Thymus (tissue), 11 donors: ENCODE measurements around the gene CST9. TPM values are rescaled to one million over a fixed set of nuclear protein-coding genes. Genes with fewer than 3 reads are reported as not detected.

Experiments
- DNase-seq, 9 donors: peaks; one replicate each; pipeline ENCODE4 v3.0.0-alpha.2; 2013; ENCODE audit warnings: low spot score in 9 of 9, low read depth in 6 of 9, missing footprints in 1 of 9
- H3K27ac ChIP-seq, 2 donors: one replicate each; pipeline ENCODE4 v1.5.1; 2013; ENCODE audit warnings: control low read depth in 1 of 2, low read depth in 1 of 2, low read length in 1 of 2, mild to moderate bottlenecking in 1 of 2, moderate library complexity in 1 of 2
- H3K27me3 ChIP-seq, 2 donors: one replicate each; pipeline ENCODE4 v1.5.1; 2013; ENCODE audit warnings: low read length in 1 of 2; ENCODE audit not compliant: control insufficient read depth in 2 of 2, insufficient read depth in 1 of 2
- H3K36me3 ChIP-seq, 2 donors: one replicate each; pipeline ENCODE4 v1.5.1; 2013; ENCODE audit warnings: low read length in 1 of 2, mild to moderate bottlenecking in 1 of 2, moderate library complexity in 1 of 2; ENCODE audit not compliant: control insufficient read depth in 2 of 2, insufficient read depth in 2 of 2
- H3K4me1 ChIP-seq, 2 donors: one replicate each; pipeline ENCODE4 v1.5.1; 2013; ENCODE audit warnings: low read length in 2 of 2; ENCODE audit not compliant: control insufficient read depth in 2 of 2, insufficient read depth in 2 of 2
- H3K4me3 ChIP-seq, 2 donors: one replicate each; pipeline ENCODE4 v1.5.1; 2013; ENCODE audit warnings: low read length in 2 of 2, control low read depth in 1 of 2, mild to moderate bottlenecking in 1 of 2
- H3K9me3 ChIP-seq, 2 donors: one replicate each; pipeline ENCODE4 v1.5.1; 2013; ENCODE audit warnings: low read length in 1 of 2, mild to moderate bottlenecking in 1 of 2; ENCODE audit not compliant: control insufficient read depth in 2 of 2, insufficient read depth in 1 of 2
- WGBS: extraction: QIAGEN DNeasy Blood & Tissue Kit; methylation state at CpG from one replicate; pipeline ENCODE4 v1.1.7; 2013; 5-methylcytosine and 5-hydroxymethylcytosine counted together
- polyA plus RNA-seq: library from polyadenylated mRNA; stranded (reverse); fragments of 200-250 nt; gene quantifications from one replicate; pipeline ENCODE4 v1.2.3, GENCODE V29; 2013
- total RNA-seq: library from RNA; stranded (reverse); fragments of 120-200 nt; gene quantifications from one replicate; pipeline ENCODE4 v1.2.4, GENCODE V29; 2013
- donor health status: healthy.

CST9 gene
- total and polyA plus RNA-seq, 2 donors: 0.02 to 0.05 TPM

GRCh38 chr20:23647346-23647745, 41.6 kb upstream of the CST9 start:
- no peaks in the 10 kb centered on the region for H3K36me3 ChIP-seq
- H3K27ac ChIP-seq: no peak overlapping the region
- DNase-seq: no peak
- WGBS: 97% methylated on average over 2 of the region's 2 CpGs
- no peaks in the 10 kb centered on the region for H3K9me3 ChIP-seq
- no peaks in the 10 kb centered on the region for H3K27me3 ChIP-seq
- H3K4me1 ChIP-seq: peaks cover 0 to 12% of the 10 kb centered on the region in 2 donors
- H3K4me3 ChIP-seq: no peak overlapping the region

DNA sequence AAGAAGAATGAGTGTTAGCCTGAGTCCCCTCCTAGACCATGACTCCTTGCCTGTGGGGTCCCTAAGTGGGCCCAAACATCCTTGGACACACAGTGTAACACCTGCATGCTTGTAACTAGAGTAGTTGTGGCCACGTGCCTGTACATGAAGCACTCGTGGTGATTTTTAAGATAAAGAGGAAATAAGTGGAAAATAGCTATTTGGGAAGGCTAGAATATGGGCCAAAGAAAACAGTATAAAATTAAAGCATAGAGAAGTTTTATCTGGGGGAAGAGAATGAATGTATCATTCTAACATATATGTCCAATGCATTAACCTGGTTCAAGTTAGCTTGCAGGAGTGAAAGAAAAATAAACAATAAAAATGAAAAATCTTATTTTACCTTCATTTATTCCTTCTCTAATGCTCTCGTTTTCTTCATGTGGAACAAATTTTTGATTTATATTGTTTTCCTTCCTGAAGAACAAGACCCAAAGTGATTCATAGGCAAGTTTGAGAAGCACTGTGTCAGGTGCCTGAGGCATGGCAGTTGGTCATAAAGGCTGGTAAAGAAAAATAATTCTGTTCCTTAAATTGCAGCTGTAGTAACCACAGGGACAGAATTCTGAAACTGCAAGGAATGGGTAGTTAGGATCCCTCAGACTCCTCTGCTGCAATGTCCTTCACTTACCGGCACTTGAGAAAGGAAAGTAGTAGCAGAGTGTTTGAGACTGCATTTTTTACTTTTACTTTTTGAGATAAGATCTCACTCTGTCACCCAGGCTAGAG, 40.6 kb upstream of the CST9 start:
- H3K9me3 ChIP-seq: no peaks in the 10 kb centered on the region
- WGBS: 53% methylated on average over 4 of the region's 4 CpGs

GRCh38 chr20:23645575-23645974, 39.9 kb upstream of the CST9 start:
- H3K4me1 ChIP-seq: peaks cover 10 to 29% of the 10 kb centered on the region in 2 donors
- H3K9me3 ChIP-seq: no peaks in the 10 kb centered on the region
- no peak for DNase-seq
- no peak overlapping the region for H3K27ac ChIP-seq
- no peaks in the 10 kb centered on the region for H3K36me3 ChIP-seq
- no peak overlapping the region for H3K4me3 ChIP-seq
- H3K27me3 ChIP-seq: no peaks in the 10 kb centered on the region
- 90% methylated on average over 1 of the region's 1 CpG for WGBS

More for the DNA sequence above, 40.6 kb upstream of the CST9 start:
- Histone ChIP-seq H3K4me1 (peaks cover 4 to 22% of the 10 kb centered on the region in 2 donors), H3K27ac (no peak overlapping the region), H3K27me3 (no peaks in the 10 kb centered on the region), H3K4me3 (no peak overlapping the region), H3K36me3 (no peaks in the 10 kb centered on the region)
- no peak for DNase-seq

DNA sequence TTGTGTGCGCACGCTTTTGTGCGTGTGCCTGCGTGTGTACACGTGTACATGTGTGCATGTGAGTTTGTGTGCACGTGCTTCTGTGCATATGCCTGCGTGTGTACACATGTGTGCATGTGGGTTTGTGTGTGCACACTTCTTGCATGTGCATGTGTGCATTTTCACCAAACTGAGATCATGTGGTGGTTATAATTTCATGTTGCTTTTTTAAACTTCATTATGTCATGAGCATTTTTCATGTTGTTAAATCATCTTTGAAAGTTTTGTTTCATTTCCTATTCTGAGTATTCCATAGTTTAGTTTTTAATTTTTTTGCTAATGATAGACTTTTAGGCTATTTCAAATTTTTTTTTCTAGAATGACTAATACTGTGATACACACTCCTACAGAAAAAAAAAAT, 38.4 kb upstream of the CST9 start:
- Histone ChIP-seq H3K9me3 (no peaks in the 10 kb centered on the region), H3K27me3 (no peaks in the 10 kb centered on the region), H3K27ac (no peak overlapping the region), H3K4me1 (peaks cover 16 to 41% of the 10 kb centered on the region in 2 donors), H3K36me3 (no peaks in the 10 kb centered on the region), H3K4me3 (no peak overlapping the region)
- no peak for DNase-seq
- WGBS: 99% methylated on average over 7 of the region's 7 CpGs

DNA sequence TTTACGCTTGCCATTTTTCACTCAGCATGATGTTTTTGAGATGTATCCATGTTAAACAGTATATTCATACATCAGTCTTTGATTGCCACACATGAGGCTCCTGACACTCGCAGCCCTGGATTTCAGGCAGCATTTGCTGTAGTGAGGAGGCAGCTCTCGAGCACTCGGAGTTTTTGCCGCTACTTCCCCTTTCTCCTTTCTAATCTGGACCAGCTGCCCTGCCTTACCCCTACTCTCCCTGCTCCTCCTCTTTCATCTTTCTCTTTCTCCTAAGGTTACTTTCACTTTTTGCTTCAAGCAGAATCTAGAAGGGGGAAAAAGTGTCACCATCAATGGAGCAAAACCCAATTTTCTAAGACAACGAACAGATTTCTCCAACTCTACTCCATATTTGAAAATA, 37.9 kb upstream of the CST9 start:
- 28% methylated on average over 6 of the region's 6 CpGs for WGBS
- no peak overlapping the region for H3K4me3 ChIP-seq
- H3K27ac ChIP-seq: no peak overlapping the region
- no peaks in the 10 kb centered on the region for H3K36me3 ChIP-seq
- no peak for DNase-seq
- no peaks in the 10 kb centered on the region for H3K9me3 ChIP-seq
- peaks cover 16 to 41% of the 10 kb centered on the region in 2 donors for H3K4me1 ChIP-seq
- no peaks in the 10 kb centered on the region for H3K27me3 ChIP-seq

DNA sequence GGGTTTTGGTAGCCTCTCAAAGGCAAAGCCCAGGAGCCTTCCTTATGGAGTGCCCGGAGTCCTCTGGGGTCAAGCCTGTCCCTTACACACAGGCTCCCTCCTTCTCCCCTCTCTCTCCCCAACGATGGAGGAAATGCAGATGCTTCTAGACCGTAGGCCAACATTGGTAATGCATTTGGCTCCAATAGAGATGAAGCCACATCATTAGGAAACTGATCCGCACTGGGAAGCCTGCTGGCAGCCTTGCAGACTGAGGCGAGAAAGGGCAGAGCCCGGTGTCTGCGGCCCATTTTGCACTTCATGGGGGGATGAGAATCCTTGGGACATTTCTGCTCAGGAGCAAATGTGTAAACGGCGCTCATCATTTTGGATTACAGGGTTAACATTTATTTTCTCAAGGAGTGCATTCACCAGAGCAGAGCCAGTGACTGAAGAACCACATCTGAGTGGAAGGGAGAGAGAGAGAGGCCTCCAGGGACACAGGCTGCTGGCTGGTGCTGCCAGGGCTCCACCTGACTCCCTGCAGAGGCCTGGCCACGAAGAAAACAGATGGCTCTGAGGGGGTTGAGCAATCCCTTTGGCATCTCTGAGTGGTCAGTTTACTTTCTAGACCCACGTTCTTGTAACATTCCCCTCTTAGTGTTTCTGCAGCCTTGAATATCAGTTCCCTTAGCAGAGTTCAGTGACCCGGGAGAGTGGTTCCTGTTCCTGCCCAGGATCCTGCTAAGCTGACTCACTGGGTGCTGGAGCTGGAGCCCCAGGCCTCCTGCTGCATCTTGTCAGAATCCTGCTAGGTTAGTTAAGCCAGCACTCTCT, 36.4 kb upstream of the CST9 start:
- Histone ChIP-seq H3K27me3 (peaks cover 2 to 3% of the 10 kb centered on the region in 2 donors), H3K27ac (peak overlapping the region in 1 of 2 donors; percentile 11), H3K4me1 (peaks cover 16 to 41% of the 10 kb centered on the region in 2 donors), H3K36me3 (no peaks in the 10 kb centered on the region), H3K9me3 (no peaks in the 10 kb centered on the region), H3K4me3 (no peak overlapping the region)
- 81% methylated on average over 12 of the region's 12 CpGs for WGBS
- no peak for DNase-seq

DNA sequence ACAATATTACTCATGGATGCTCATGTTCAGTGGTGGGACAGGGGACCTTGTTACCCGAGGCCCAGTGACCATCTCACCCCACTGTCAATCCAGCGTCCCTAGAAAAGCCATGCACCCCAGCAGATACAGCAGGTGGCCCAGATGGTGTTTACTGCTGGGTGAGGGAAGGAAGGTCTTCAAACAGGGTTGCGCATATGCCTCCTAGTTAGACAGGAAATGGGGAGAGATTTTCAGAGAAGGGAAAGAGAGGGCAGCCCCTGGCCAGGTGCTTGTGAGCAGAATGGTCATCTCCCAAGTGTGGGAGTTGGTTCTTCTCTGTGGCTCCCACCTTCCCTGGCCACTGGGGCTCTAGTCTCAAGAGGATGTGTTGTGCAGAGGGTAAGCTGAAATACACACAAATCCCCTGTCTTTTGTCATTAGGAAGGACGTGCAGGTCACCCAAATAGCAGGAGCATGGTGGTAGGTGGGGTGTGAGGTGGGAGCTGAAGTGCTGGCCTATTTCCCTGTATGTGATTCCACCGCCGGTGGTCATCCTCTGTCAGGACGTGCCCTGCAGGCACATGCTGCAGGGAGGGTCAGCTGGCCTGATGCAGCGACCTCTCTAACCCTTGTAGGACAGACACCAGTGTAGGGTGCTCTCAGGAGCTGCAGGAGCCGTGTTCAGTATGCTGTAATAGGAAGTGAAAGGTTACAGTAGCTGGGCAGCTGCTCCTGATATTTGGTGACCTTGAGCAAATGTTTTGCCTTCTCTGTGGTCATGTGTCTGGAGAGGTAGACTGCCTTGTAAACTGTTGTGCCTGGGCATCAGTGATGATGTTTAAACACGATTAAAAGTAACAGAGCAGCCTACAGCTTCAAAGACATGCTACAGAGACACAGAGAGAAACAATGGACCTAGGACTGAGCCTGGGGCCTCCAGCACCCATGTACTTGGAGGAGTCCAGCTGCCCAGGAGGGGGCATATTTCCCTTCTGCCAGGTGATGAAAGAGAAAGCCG, 35.3 kb upstream of the CST9 start:
- DNase-seq: peak in 4 of 9 donors; percentile 15 to 65 (median 38)
- no peaks in the 10 kb centered on the region for H3K36me3 ChIP-seq
- H3K27me3 ChIP-seq: peaks cover 4 to 9% of the 10 kb centered on the region in 2 donors
- H3K27ac ChIP-seq: peak overlapping the region in 1 of 2 donors; percentile 3
- no peak overlapping the region for H3K4me3 ChIP-seq
- H3K9me3 ChIP-seq: no peaks in the 10 kb centered on the region
- 77% methylated on average over 11 of the region's 11 CpGs for WGBS
- peaks cover 16 to 49% of the 10 kb centered on the region in 2 donors for H3K4me1 ChIP-seq

DNA sequence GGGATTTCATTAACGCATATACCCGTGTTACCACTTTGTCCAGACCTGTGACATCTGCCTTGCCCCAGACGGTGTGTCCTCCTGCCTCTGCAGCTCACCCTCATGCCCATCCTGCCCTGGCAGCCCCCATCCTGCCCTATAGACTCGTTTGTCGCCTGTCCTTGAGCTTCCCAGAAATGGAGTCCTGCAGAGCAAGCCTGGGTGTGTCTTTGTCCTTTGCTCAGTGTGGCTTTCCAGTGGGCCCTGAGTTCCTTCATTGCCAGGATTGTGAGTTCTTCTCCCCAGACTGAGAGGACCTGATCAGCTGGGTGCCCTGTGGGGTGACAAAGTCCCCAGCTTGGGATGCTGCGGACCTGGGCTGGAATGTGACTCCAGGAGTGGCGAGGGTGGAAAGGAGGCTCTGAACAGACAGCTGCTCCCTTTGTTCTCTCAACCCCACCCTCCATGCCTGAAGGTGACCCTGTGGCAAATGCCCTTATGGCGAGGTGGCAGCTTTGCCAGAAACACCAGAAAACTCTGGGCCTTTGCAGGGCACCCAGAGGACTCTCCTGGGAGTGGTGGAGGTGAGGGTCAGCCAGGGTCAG, 34.4 kb upstream of the CST9 start:
- H3K36me3 ChIP-seq: no peaks in the 10 kb centered on the region
- H3K4me3 ChIP-seq: no peak overlapping the region
- H3K27me3 ChIP-seq: peaks cover 4 to 9% of the 10 kb centered on the region in 2 donors
- no peak for DNase-seq
- H3K27ac ChIP-seq: peak overlapping the region in 1 of 2 donors; percentile 17
- 95% methylated on average over 8 of the region's 8 CpGs for WGBS
- H3K9me3 ChIP-seq: no peaks in the 10 kb centered on the region
- H3K4me1 ChIP-seq: peaks cover 16 to 53% of the 10 kb centered on the region in 2 donors
